ENCODE results near the gene SLCO3A1. TPM values are rescaled to one million over a fixed set of nuclear protein-coding genes. Genes with fewer than 3 reads are reported as not detected.

The SLCO3A1 gene
- total RNA-seq, 1 experiment from 2014 or later: 1.4 TPM

DNA sequence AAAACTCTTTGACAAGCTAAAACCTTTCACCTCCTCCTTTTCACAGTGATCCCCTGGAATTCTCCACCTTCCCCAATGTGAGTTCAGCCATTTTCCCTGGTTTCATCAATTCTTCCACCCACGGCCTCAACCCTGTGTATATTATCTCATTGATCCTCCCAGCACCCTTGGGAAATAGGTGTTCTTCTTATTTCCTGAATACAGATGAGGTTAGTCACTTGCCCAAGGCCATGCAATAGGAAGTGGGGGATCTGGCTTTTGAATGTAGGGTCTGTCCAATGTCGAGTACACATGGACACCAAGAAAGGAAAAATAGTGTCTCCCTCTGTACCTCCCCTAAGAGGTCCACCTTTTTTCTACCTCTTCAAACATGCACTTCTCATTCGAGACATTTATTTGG is 277.4 kb downstream of the SLCO3A1 start:
- Histone ChIP-seq H3K36me3 (replicated peaks; ENCODE audit: control insufficient read depth, insufficient read depth, low read length) (no peaks in the 10 kb centered on the region), H3K27me3 (ENCODE audit: control insufficient read depth, insufficient read depth, low read length) (no peaks in the 10 kb centered on the region), H3K4me3 (ENCODE audit: insufficient read depth, low read depth, low read length) (no peak overlapping the region)
- DNase-seq: no peak

DNA sequence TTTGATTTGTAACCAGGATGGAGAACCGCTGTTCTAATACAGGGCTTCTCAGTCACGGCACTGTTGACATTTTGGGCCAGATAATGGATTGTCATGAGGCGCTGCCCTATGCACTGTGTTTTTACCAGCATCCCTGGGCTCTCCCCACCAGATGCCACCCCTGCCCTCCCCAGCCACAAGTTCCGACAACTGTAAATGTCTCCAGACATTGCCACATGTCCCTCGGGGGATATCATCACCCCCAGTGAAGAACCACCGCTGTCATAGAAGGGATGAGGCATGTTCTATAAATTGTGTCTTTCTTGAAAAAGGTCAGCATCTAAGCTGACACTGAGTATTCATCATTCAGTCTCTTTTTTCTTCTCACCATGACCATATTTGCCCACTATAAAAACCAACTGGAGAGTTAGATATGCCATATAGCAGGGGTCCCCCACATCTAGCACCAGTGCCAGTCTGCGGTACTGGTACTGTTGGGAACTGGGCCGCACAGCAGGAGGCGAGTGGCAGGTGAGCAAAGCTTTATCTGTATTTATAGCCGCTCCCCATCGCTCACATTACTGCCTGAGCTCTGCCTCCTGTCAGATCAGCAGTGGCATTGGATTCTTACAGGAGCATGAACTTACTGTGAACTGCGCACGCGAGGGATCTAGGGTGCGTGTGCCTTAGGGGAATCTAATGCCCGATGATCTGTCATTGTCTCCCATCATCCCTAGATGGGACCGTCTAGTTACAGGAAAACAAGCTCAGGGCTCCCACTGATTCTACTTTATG is 279.7 kb downstream of the SLCO3A1 start:
- no peaks in the 10 kb centered on the region for H3K36me3 ChIP-seq (replicated peaks; ENCODE audit: control insufficient read depth, insufficient read depth, low read length)
- H3K27me3 ChIP-seq (ENCODE audit: control insufficient read depth, insufficient read depth, low read length): no peaks in the 10 kb centered on the region
- DNase-seq: no peak
- no peak overlapping the region for H3K4me3 ChIP-seq (ENCODE audit: insufficient read depth, low read depth, low read length)

GRCh38 chr15:92140796-92141195 is 287.3 kb downstream of the SLCO3A1 start:
- DNase-seq: no peak
- H3K27me3 ChIP-seq (ENCODE audit: control insufficient read depth, insufficient read depth, low read length): no peaks in the 10 kb centered on the region
- no peak overlapping the region for H3K4me3 ChIP-seq (ENCODE audit: insufficient read depth, low read depth, low read length)
- H3K36me3 ChIP-seq (replicated peaks; ENCODE audit: control insufficient read depth, insufficient read depth, low read length): no peaks in the 10 kb centered on the region

GRCh38 chr15:92141607-92142006 is 288.1 kb downstream of the SLCO3A1 start:
- DNase-seq: no peak
- H3K36me3 ChIP-seq (replicated peaks; ENCODE audit: control insufficient read depth, insufficient read depth, low read length): no peaks in the 10 kb centered on the region
- H3K27me3 ChIP-seq (ENCODE audit: control insufficient read depth, insufficient read depth, low read length): no peaks in the 10 kb centered on the region
- H3K4me3 ChIP-seq (ENCODE audit: insufficient read depth, low read depth, low read length): no peak overlapping the region

DNA sequence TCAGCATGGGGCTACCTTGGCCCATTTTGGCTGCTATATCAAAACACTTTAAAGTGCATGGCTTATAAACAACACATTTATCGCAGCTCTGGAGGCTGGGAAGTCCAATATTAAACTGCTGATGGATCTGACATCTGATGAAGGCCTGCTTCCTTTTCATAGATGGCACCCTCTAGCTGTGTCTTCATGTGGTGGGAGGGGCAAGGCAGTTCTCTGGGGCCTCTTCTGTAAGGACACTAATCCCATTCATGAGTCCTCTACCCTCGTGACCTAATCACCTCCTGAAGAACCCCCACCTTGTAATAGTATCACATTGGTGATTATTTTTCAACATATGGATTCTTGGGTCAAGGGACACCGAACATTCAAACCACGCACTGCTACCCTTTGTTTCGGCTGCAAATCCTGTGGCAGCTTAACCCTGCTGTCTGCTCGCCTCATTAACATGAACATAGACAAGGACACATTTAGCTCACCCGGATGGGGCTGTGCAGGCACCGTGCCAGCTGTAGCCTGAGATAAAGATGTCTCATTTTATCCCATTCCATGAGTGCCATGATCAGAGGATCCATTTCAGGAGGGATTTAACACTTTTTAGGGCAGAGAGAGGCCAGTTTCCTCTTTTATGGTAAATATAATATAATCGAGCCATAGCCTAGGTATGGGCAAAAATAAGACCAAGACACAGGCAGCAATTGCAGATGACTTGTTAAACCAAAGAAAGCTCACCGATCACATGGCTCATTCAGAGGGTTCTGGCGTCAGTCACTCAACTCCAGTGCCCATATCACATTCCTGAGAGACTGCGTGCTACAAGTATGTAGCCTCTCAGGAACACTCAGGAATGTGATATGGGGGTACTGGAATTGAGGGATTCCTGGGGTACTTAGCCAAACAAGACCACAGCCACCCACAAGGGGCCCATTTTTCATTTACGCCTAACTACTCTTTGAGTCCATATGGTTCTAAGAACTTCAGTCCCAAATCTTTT is 289.0 kb downstream of the SLCO3A1 start:
- Histone ChIP-seq H3K27me3 (ENCODE audit: control insufficient read depth, insufficient read depth, low read length) (no peaks in the 10 kb centered on the region), H3K36me3 (replicated peaks; ENCODE audit: control insufficient read depth, insufficient read depth, low read length) (no peaks in the 10 kb centered on the region), H3K4me3 (ENCODE audit: insufficient read depth, low read depth, low read length) (no peak overlapping the region)
- DNase-seq: no peak

DNA sequence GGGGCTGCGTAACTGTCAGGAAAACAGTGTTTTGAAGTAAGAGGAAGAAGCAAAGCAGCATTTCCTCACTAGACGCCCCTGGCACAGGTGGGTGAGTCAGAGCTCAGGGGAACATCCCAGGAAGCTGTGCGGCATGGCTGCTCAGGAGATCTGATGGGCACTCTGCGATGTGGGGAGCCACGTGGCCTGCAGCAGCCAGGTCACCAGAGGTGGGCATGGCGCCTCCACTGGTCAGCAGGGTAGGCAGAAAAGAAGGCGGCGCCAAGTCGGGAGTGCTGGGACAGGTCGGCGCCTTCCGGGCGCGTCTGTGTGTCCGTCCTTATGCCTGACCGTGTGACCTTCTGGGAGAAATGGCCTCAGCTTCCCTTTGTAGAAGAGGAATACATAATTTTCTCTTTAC is 290.3 kb downstream of the SLCO3A1 start:
- Histone ChIP-seq H3K27me3 (ENCODE audit: control insufficient read depth, insufficient read depth, low read length) (no peaks in the 10 kb centered on the region), H3K4me3 (ENCODE audit: insufficient read depth, low read depth, low read length) (no peak overlapping the region), H3K36me3 (replicated peaks; ENCODE audit: control insufficient read depth, insufficient read depth, low read length) (no peaks in the 10 kb centered on the region)
- no peak for DNase-seq

DNA sequence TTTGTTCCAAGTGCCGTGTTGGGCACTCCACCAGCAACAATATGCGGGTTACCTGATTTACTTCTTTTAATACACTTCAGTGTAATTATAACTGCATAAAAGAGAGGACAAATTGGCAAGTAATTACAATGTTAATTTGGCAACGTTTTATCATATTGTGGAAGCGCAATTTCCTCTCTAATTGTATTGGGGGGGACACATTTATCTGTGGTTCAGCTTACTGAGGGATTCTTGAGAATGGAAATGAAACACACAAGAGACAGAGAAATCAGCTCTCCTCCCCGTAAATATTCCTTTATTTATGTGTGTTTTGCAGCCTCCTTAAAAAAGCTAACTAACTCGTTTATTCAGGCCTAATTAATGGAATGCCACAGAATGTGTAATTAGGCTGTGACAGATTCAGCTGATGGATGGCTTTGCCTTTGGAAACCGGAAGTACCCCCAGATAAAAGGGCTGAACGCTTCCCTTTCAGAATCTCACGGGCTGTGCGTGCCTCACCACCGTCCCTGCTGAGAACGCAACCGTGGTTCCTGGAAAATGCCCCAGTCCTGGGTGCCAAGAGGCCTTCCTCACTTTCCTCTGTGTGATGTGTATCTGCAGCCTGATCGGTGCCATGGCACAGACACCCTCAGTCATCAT is 293.1 kb downstream of the SLCO3A1 start:
- no peaks in the 10 kb centered on the region for H3K27me3 ChIP-seq (ENCODE audit: control insufficient read depth, insufficient read depth, low read length)
- DNase-seq: no peak
- H3K4me3 ChIP-seq (ENCODE audit: insufficient read depth, low read depth, low read length): no peak overlapping the region
- H3K36me3 ChIP-seq (replicated peaks; ENCODE audit: control insufficient read depth, insufficient read depth, low read length): no peaks in the 10 kb centered on the region

GRCh38 chr15:92149029-92149428 is 295.5 kb downstream of the SLCO3A1 start:
- Histone ChIP-seq H3K27me3 (ENCODE audit: control insufficient read depth, insufficient read depth, low read length) (no peaks in the 10 kb centered on the region), H3K36me3 (replicated peaks; ENCODE audit: control insufficient read depth, insufficient read depth, low read length) (no peaks in the 10 kb centered on the region; the same call in 1 of the 2 replicates), H3K4me3 (ENCODE audit: insufficient read depth, low read depth, low read length) (no peak overlapping the region)
- DNase-seq: no peak

GRCh38 chr15:92149465-92149864 is 296.0 kb downstream of the SLCO3A1 start:
- no peaks in the 10 kb centered on the region for H3K27me3 ChIP-seq (ENCODE audit: control insufficient read depth, insufficient read depth, low read length)
- no peak overlapping the region for H3K4me3 ChIP-seq (ENCODE audit: insufficient read depth, low read depth, low read length)
- no peaks in the 10 kb centered on the region; the same call in 1 of the 2 replicates for H3K36me3 ChIP-seq (replicated peaks; ENCODE audit: control insufficient read depth, insufficient read depth, low read length)
- DNase-seq: no peak

DNA sequence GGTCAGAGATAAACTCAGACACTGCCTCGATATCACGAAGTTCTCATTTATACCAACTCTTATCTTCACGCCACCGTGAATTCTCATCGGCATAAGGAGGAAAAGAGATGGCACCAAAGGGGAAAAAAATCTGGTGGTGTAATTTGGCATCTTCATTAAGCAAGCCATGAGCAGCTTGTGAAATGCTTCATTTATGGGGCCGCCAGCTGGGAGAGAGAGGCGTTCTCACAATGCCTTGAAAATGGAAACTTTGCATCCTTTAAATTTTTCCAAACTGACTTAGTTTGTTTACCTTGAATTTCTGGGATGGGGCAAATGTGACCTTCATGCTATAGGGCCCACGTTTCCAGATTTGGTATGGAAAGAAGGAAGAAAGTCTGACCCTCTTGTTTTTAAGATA is 297.7 kb downstream of the SLCO3A1 start:
- no peaks in the 10 kb centered on the region for H3K27me3 ChIP-seq (ENCODE audit: control insufficient read depth, insufficient read depth, low read length)
- no peak overlapping the region for H3K4me3 ChIP-seq (ENCODE audit: insufficient read depth, low read depth, low read length)
- no peak for DNase-seq
- no peaks in the 10 kb centered on the region; the same call in 1 of the 2 replicates for H3K36me3 ChIP-seq (replicated peaks; ENCODE audit: control insufficient read depth, insufficient read depth, low read length)

GRCh38 chr15:92151741-92152140 is 298.2 kb downstream of the SLCO3A1 start:
- no peaks in the 10 kb centered on the region for H3K27me3 ChIP-seq (ENCODE audit: control insufficient read depth, insufficient read depth, low read length)
- no peak overlapping the region for H3K4me3 ChIP-seq (ENCODE audit: insufficient read depth, low read depth, low read length)
- no peaks in the 10 kb centered on the region; the same call in 1 of the 2 replicates for H3K36me3 ChIP-seq (replicated peaks; ENCODE audit: control insufficient read depth, insufficient read depth, low read length)
- DNase-seq: no peak

- no peak for DNase-seq
- no peaks in the 10 kb centered on the region; the same call in 1 of the 2 replicates for H3K36me3 ChIP-seq (replicated peaks; ENCODE audit: control insufficient read depth, insufficient read depth, low read length)
- H3K27me3 ChIP-seq (ENCODE audit: control insufficient read depth, insufficient read depth, low read length): no peaks in the 10 kb centered on the region
Observed at GRCh38 chr15:92152983-92153382, 299.5 kb downstream of the SLCO3A1 start.

DNA sequence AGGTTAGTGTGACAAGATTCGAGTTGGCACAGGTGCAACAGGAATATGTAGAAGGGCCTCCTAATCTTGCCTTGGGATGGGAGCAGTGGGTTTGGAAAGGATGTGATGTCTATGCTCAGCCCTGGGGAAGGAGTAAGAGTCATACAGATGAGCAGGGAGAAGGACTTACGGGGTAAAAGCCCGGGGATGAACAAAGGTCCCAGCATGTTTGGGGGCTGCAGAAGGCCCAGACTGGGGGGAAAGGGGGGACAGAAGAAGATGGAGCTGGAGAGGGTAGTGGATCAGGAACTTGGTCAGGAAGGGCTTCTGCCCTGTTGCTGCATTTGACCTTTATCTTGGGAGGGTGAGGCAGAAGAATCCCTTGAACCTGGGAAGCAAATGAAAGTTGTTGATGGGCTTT is 300.1 kb downstream of the SLCO3A1 start:
- Histone ChIP-seq H3K27me3 (ENCODE audit: control insufficient read depth, insufficient read depth, low read length) (no peaks in the 10 kb centered on the region), H3K36me3 (replicated peaks; ENCODE audit: control insufficient read depth, insufficient read depth, low read length) (no peaks in the 10 kb centered on the region; the same call in 1 of the 2 replicates), H3K4me3 (ENCODE audit: insufficient read depth, low read depth, low read length) (no peak overlapping the region)
- no peak for DNase-seq

More at GRCh38 chr15:92152983-92153382, 299.5 kb downstream of the SLCO3A1 start:
- H3K4me3 ChIP-seq (ENCODE audit: insufficient read depth, low read depth, low read length): no peak overlapping the region

DNA sequence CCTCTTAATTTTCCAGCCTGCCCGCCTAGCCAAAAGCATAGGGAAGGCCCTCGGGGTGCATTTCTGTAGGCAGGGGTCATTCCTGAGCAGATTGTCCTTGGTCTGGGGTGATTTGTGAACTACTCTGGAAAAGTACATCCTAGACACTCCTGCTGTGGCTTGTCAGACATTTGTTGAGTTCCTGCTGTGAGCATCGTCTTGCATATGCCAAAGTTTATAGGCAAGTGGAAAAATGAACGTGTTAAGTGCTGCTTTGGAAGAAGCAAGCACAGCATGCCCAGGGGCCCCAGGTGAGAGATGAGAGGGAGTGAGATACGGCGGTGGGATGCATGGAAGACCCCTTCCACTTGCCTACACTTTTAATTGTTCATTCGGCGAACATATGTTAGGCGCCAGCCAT is 302.4 kb downstream of the SLCO3A1 start:
- no peak for DNase-seq
- Histone ChIP-seq H3K4me3 (ENCODE audit: insufficient read depth, low read depth, low read length) (no peak overlapping the region), H3K36me3 (replicated peaks; ENCODE audit: control insufficient read depth, insufficient read depth, low read length) (no peaks in the 10 kb centered on the region; the same call in 1 of the 2 replicates), H3K27me3 (ENCODE audit: control insufficient read depth, insufficient read depth, low read length) (no peaks in the 10 kb centered on the region)
